PC-9 (cell line): ENCODE measurements around the gene RUFY3.
"Not testable (repeated sequence)": the region's sequence is repeated elsewhere in the genome, so short reads cannot be mapped to it uniquely, and the experiment has no call there.

Source experiments
- CTCF ChIP-seq: fragments of 200-600 bp; sonication (generic); conservative IDR thresholded peaks from 2 replicates; pipeline ENCODE4 v1.6.1; 2017; ENCODE audit warnings: mixed run types, antibody characterized with exemption, mild to moderate bottlenecking, moderate library complexity
- EZH2 ChIP-seq: fragments of 200-600 bp; sonication (generic); IDR thresholded peaks from 2 replicates; pipeline ENCODE4 v1.8.0; 2017; ENCODE audit warnings: antibody characterized with exemption, low read depth

GRCh38 chr4:70840631-70841030 lies 118.9 kb downstream of the RUFY3 start:
- not testable (repeated sequence) for TF ChIP-seq EZH2, CTCF
